Peyer's patch (tissue), 4 donors: Measurements from ENCODE around the gene AKAP6.

Experiments used
- CTCF ChIP-seq, 6 experiments: fragments of 450-650 bp in 4 of 6; fragments of 200-600 bp in 2 of 6; sonication (generic) in 1 of 6; IDR thresholded peaks; one replicate each; pipeline ENCODE4 v1.5.1; 2017 to 2019; ENCODE audit warnings: antibody characterized with exemption in 6 of 6, mild to moderate bottlenecking in 3 of 6, moderate library complexity in 1 of 6
- POLR2A ChIP-seq, 2 donors: fragments of 450-650 bp; IDR thresholded peaks; one replicate each; pipeline ENCODE4 v1.5.1; 2017; ENCODE audit warnings: antibody characterized with exemption in 2 of 2, mild to moderate bottlenecking in 2 of 2, moderate library complexity in 2 of 2

- TF ChIP-seq CTCF (IDR thresholded peaks at IDR 0.05) (no peak), POLR2A (IDR thresholded peaks at IDR 0.05) (no peak)
Observed at GRCh38 chr14:32381869-32382268, 52.8 kb downstream of the AKAP6 start.
